ENCODE results near the gene WNK1.

Gene WNK1

DNA sequence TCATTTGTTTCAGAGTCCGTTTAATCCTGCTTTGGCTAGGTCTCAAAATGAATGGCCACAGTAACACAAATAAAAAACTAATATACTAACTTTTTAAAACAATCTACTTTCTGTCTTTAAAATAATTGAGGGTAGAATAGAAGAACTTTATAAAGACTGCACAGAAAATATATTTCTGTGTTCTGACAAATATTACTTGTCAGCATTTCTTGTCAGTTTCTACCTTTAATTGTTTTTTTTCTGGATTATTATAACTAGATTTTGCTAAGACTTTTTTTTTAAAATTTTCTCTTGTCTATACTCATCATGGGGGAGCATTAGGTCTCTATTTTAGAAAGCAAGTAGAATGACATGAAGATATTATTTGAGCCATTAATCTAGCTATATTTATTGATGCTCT lies 110.9 kb downstream of the WNK1 start:
- DNase-seq (ENCODE audit: low read depth), result no peak

DNA sequence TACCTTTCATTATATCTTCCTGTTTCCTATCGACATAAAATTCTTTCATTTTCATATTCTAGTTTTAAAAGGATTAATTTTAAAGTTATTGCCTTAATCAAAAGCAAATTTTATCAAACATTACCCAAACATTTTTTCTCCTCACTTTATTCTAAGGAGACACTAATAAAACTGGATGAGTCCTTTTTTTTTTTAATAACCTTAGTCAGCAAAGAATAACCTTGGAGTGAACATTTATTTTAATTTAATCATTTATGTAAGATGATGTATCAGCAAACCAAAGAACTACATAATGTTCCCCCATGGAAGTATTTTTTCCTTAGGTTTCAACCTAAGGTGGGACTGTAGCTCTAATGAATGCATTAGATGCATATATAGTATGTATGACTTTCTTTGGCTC lies 113.2 kb downstream of the WNK1 start:
- DNase-seq (ENCODE audit: low read depth), result no peak

DNA sequence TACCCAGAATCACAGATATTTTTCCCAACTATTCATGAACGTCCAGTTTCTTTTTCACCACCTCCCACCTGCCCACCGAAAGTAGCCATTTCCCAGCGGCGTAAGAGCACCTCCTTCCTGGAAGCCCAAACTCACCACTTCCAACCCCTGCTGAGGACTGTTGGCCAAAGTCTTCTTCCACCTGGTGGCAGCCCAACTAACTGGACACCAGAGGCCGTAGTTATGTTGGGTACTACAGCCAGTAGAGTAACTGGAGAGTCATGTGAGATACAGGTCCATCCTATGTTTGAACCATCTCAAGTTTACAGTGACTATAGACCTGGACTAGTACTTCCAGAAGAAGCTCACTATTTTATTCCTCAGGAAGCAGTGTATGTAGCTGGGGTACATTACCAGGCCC lies 115.5 kb downstream of the WNK1 start:
- no peak for DNase-seq (ENCODE audit: low read depth)

DNA sequence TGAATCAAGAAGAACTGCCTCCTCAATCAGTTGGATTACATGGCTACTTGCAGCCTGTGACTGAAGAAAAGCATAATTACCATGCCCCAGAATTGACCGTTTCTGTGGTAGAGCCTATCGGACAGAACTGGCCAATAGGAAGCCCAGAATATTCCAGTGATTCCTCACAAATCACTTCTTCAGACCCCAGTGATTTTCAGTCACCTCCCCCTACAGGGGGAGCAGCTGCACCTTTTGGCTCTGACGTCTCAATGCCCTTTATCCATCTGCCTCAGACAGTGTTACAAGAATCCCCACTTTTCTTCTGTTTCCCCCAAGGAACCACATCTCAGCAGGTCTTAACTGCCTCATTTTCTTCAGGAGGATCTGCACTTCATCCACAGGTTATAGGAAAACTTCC lies 116.3 kb downstream of the WNK1 start:
- DNase-seq (ENCODE audit: low read depth), result no peak

DNA sequence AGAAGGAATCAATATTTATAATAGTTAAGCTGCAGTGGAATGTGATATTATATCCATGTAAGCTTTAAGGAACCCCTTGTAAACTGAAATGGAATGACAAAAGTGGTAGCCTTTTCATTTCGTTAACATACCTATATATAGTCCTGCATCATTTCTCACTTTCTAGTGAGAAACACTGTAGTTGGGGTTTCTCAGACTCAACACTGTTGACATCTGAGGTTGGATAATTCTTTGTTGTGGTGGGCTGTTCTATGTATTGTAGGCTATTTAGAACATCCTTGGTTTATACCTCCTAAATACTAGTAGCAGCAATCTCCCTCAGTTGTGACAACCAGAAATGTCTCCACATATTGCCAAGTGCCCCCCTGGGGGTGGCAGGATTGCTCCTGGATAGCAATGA lies 118.0 kb downstream of the WNK1 start:
- DNase-seq (ENCODE audit: low read depth), result no peak

DNA sequence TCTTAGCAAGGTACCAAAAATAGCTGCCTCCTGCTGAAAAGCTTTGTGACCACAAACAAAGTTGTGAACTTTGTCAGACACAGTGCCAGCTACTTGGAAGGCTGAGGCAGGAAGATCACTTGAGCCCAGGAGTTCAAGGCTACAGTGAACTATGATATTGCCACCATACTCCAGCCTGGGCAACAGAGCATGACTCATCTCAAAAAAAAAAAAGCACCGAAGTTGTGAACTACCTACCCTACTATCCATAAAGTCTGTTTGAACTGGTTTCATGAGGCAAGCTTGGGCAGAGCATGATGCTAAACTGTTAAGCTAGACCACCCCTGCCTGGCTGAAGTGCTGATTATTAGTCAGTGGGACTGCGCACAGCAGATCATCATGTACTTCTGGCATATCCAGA lies 121.6 kb downstream of the WNK1 start:
- no peak for DNase-seq (ENCODE audit: low read depth)

DNA sequence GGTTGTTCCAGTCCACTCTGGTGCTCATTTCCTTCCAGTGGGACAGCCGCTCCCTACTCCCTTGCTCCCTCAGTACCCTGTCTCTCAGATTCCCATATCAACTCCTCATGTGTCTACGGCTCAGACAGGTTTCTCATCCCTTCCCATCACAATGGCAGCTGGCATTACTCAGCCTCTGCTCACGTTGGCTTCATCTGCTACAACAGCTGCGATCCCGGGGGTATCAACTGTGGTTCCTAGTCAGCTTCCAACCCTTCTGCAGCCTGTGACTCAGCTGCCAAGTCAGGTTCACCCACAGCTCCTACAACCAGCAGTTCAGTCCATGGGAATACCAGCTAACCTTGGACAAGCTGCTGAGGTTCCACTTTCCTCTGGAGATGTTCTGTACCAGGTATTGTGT lies 127.3 kb downstream of the WNK1 start:
- no peak for DNase-seq (ENCODE audit: low read depth)

DNA sequence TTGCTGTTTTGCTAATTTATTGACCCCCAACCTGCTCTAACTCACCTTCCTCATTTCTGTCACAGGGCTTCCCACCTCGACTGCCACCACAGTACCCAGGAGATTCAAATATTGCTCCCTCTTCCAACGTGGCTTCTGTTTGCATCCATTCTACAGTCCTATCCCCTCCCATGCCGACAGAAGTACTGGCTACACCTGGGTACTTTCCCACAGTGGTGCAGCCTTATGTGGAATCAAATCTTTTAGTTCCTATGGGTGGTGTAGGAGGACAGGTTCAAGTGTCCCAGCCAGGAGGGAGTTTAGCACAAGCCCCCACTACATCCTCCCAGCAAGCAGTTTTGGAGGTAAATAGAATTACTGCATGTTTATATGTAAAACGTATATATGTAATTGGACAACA lies 128.3 kb downstream of the WNK1 start:
- DNase-seq (ENCODE audit: low read depth), result no peak

DNA sequence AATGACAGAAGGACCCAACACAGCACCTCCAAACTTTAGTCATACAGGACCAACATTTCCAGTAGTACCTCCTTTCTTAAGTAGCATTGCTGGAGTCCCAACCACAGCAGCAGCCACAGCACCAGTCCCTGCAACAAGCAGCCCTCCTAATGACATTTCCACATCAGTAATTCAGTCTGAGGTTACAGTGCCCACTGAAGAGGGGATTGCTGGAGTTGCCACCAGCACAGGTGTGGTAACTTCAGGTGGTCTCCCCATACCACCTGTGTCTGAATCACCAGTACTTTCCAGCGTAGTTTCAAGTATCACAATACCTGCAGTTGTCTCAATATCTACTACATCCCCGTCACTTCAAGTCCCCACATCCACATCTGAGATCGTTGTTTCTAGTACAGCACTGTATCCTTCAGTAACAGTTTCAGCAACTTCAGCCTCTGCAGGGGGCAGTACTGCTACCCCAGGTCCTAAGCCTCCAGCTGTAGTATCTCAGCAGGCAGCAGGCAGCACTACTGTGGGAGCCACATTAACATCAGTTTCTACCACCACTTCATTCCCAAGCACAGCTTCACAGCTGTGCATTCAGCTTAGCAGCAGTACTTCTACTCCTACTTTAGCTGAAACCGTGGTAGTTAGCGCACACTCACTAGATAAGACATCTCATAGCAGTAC lies 132.5 kb downstream of the WNK1 start:
- no peak for DNase-seq (ENCODE audit: low read depth)

DNA sequence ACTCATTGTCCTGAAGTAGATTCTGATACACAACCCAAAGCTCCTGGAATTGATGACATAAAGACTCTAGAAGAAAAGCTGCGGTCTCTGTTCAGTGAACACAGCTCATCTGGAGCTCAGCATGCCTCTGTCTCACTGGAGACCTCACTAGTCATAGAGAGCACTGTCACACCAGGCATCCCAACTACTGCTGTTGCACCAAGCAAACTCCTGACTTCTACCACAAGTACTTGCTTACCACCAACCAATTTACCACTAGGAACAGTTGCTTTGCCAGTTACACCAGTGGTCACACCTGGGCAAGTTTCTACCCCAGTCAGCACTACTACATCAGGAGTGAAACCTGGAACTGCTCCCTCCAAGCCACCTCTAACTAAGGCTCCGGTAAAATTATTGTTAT lies 133.3 kb downstream of the WNK1 start:
- DNase-seq (ENCODE audit: low read depth), result no peak

DNA sequence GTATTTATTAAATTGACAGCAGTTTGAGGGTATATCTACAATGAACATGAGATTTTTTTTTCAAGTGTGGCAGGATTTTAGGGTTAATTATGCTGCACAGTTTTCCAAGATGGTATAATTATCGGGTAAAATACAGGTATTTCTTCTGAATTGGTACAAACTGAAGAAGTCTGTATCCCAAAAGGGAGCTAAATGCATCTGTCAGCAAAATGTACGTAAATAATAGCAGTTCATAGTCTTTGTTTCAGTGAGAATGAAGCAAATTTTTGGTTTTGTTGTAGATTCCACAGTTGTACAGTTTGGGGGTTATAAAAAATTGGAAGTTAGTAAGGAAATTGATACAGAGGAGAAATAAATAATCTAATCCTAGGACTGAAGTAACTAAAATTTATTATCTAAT lies 133.8 kb downstream of the WNK1 start:
- no peak for DNase-seq (ENCODE audit: low read depth)

DNA sequence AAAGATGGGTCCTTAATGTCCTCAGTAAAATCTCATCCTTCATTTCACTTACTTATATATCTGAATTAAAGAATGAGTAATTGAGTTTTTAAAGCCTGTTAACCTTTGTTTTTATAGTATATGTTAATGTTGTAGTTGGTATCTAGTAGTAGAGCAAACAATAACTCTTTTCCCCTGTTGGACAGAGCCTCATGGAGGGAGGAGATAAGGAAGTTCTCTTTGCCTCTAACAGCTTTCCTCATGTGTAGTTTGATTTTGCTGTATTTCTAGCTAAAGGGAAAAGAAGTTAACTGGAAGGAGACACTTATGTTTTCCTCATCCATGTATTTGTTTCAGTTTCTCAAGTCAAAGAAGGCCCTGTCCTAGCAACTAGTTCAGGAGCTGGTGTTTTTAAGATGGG lies 141.8 kb downstream of the WNK1 start:
- DNase-seq (ENCODE audit: low read depth), result no peak

DNA sequence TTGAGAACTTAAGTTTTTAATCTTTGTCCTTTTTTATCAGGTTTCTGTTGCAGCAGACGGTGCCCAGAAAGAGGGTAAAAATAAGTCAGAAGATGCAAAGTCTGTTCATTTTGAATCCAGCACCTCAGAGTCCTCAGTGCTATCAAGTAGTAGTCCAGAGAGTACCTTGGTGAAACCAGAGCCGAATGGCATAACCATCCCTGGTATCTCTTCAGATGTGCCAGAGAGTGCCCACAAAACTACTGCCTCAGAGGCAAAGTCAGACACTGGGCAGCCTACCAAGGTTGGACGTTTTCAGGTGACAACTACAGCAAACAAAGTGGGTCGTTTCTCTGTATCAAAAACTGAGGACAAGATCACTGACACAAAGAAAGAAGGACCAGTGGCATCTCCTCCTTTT lies 143.7 kb downstream of the WNK1 start:
- no peak for DNase-seq (ENCODE audit: low read depth)

DNA sequence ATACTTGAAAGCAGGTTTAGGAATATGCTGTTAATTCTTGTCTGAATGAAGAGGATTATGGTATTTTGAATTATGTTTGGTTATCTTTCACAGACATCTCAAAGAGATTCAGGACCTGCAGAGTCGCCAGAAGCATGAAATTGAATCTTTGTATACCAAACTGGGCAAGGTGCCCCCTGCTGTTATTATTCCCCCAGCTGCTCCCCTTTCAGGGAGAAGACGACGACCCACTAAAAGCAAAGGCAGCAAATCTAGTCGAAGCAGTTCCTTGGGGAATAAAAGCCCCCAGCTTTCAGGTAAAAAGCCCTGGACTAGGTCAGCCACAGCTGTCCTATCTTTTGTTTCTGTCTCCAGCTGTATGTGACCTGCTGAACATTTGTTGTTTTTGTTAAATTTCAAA lies 145.0 kb downstream of the WNK1 start:
- DNase-seq (ENCODE audit: low read depth), result no peak

DNA sequence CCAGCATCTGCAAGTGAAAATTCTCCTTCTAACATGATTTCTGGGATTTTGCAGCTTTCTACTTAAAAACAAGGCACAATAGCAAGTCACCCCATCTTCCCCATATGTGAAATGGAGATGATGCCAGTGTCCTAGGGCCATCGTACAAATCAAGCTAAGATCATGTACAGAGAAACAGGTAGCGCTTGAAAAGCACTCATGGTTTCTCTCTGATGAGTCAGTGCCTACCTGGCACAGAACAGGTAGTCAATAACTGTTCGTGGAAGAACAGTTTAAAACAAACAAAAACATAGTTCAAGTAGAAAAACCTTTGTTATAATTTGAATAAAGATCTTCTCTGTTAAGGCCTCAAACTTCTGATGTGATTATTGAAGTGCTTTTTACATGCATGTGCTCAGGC lies 150.2 kb downstream of the WNK1 start:
- no peak for DNase-seq (ENCODE audit: low read depth)

DNA sequence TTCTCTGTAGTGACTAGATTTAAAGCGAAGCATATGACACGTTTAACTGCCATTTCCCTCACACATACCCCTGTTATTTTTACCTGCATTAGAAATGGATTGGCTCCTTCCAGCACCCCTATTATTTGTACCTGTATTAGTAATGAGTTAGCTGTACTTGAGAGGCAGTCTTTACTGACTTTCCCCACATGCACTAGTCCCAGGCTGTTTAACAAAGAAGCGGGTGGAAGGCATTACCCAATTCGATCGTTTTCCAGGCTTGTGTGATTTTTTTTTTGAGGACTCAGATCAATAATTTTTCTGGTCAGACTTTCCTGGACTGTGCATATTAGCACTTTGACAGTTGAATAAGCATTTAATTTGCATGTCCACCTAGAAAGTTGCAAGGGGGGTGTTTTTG lies 150.7 kb downstream of the WNK1 start:
- DNase-seq (ENCODE audit: low read depth), result no peak

DNA sequence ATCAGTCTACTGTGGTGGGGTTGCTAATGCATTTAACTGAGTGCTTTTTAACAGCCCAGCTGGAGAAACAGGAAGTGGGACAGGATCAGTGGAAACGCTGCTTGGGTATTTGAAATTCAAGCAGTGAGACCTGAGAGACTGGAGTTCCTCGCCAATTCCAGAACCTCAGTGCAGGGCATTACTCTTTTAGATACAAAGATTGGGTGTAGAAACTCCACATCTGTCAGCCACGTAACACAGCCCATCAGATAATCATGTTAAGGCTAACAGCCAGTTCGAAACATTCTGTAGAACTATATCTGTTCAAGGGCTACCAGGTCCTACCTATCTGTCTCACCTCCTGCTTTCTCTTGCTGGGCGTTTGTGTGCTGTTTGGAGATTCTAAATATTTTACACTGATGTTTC lies 151.6 kb downstream of the WNK1 start:
- DNase-seq (ENCODE audit: low read depth), result no peak

DNA sequence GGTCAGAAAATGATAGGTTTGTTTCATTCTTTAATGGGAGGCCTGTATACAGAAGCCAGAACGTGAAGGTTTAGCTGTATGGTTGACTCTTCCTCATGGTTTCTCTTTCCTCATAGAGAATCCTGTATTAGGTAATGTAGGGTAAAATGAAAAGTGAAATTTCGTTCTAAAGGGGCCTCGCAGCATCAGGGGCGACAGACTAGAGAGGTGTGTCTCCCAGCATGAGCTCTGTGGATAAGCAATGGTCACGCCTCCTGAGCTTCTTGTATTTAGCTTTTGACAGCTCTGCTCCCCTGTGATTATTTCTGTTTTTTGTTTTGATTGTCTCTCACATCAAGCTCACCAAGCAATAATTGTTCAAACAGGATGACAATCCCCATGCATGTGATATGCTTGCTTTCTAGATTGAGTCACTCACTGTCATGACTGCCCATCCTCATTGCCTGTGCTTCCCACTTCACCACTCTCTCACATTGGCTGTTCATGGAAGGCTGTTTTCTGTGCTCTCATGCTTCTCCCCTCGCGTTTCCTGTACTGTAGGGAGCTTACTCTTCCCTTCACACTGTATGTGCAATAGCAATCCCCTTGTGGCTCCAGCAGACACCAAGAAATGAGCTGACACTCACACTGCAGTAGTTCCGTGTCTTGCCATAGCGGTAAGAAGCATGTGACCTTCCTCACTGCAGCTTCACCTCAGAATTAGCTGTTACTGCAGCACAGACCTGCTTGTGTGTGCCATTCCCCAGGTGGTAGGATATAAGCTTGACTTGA lies 153.1 kb downstream of the WNK1 start:
- DNase-seq (ENCODE audit: low read depth), result no peak

DNA sequence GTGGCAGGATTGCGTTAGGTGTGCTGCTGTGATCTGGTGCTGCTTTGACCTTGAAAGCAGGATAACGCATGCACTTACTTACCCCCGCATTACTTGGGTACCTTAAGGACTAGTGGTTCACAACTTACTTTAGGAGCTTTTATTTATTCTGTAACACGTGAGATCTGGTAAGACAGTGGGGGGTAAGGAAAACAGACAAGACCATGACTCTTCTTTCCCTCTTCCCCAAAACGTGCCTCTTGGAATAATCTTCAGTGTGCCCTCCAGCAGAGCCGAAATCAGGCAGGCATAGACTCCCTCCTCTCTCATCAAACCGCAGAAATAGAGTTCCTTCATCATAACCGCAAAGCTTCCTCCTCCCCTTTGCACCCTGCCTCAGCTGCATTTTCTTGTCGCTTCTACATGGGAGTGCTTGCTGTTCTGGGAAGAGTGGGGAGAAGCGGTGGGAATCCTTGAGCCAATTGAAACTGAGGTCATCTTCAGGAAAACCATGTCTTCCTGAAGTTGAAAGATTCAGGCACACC lies 153.7 kb downstream of the WNK1 start:
- no peak for DNase-seq (ENCODE audit: low read depth)

DNA sequence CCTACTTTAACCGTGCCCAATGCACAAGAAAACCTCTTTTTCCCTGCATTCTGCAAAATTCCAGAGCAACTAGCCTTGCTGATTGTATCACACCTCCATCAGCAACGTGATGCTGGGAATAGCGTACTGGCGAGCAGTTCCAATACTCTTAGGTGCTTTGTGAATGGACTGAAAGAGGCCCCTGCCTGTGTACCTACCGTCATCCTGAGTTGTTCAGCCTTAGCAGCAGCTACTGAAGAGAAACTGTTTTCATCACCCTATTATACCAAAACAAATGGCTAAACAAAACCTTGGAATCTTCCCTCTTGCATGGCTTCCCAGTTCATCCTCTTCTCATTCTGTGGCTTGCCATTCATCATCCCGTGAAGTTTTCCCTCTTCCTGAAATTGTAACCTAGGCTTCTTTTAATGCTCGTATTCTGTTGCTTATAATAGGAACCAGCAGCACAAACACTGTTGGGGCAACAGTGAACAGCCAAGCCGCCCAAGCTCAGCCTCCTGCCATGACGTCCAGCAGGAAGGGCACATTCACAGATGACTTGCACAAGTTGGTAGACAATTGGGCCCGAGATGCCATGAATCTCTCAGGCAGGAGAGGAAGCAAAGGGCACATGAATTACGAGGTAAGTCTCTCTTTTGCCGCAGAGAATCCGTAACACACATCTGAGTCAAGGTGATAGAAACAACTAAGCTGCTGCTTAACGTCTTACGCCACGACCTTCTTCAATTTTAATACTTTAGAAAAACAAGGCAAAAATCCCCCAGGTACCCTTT lies 155.2 kb downstream of the WNK1 start:
- no peak for DNase-seq (ENCODE audit: low read depth)

DNA sequence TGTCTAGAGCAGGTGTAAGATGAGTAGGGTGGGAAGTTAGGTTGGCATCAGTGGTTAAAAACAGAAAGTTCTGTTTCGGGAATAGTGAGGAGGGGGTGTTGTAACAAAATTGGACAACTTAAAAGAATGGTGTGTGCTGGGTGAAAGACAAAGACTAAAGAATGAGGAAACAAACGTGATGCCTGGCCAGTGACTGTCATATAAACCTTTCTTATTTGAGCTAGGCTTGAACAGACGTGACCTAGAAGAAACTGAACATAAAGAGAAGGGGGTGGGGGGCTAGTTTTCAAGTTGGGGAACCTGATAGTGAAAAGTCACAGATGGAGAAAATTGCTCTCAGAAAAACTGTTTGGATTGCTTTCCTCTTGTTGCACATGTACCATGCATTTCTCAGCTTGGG lies 157.5 kb downstream of the WNK1 start:
- no peak for DNase-seq (ENCODE audit: low read depth)

DNA sequence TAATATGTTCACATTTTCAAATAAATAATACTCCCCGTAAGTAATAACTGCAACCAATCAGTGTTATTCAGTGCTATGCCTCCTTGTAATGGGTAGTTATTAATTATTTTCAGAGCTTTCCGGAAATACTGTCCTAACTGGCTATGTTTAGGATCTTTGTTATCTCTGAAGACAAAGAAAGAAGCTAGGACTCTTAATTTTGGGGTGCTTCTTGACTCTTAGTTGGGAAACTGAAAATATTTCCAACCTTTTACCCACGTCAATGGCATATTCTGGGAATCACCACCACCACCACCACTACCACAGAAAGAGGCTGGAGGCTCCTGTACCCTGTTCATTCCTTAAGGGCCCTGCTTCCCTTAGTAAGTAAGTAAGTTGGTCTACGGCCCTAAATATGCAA lies 158.0 kb downstream of the WNK1 start:
- no peak for DNase-seq (ENCODE audit: low read depth)

DNA sequence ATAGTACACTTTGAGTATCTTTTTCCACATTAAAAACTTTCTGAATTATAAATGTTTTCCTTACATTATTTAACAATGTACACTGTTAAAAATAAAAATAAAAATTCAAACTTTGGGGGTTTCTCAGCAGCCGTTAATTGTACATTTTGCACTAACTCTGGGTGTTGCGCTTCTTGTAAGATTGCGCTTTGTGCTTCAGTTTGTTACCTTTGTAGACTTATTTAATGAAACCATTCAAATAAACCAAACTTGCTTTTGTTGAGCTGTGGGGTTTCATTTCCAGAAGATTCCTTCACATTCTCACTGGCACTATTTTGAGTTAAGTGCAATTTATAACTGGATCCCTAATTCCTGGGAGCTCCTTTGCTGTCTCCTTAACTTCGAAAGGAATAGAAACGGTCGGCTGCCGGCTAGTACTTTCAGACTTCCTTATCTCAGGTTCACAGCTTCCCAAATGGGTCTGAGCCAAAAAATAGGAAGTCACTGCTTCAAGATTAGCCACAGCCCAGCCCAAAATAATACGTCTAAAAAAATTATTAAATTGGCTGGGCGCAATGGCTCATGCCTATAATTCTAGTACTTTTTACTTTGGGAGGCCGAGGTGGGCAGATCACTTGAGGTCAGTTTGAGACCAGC lies 158.9 kb downstream of the WNK1 start:
- no peak for DNase-seq (ENCODE audit: low read depth)

Measured in T-helper 22 cell (primary cell).